ENCODE measurements around the gene FPR2.

The FPR2 gene

GRCh38 chr19:51784109-51784785, 23.3 kb downstream of the FPR2 start:
- Histone ChIP-seq H3K36me3 (ENCODE audit: control insufficient read depth, insufficient read depth, low read length) (no peaks in the 10 kb centered on the region), H3K4me1 (ENCODE audit: control insufficient read depth, insufficient read depth, low read length) (no peaks in the 10 kb centered on the region), H3K27ac (ENCODE audit: low read depth, low read length) (no peak overlapping the region), H3K9me3 (ENCODE audit: control insufficient read depth, insufficient read depth, low read depth, low read length) (peaks cover 3% of the 10 kb centered on the region; the same call in 1 of the 2 replicates), H3K27me3 (ENCODE audit: control insufficient read depth, insufficient read depth, low read length) (peaks cover 26% of the 10 kb centered on the region), H3K4me3 (ENCODE audit: low read depth, low read length) (no peak overlapping the region), H3K9ac (ENCODE audit: low read length) (no peak overlapping the region)

GRCh38 chr19:51784922-51785690, 24.1 kb downstream of the FPR2 start:
- Histone ChIP-seq H3K4me1 (ENCODE audit: control insufficient read depth, insufficient read depth, low read length) (no peaks in the 10 kb centered on the region), H3K9me3 (ENCODE audit: control insufficient read depth, insufficient read depth, low read depth, low read length) (peaks cover 5% of the 10 kb centered on the region; the same call in 1 of the 2 replicates), H3K36me3 (ENCODE audit: control insufficient read depth, insufficient read depth, low read length) (no peaks in the 10 kb centered on the region), H3K27me3 (ENCODE audit: control insufficient read depth, insufficient read depth, low read length) (peaks cover 17% of the 10 kb centered on the region), H3K9ac (ENCODE audit: low read length) (no peak overlapping the region), H3K27ac (ENCODE audit: low read depth, low read length) (no peak overlapping the region), H3K4me3 (ENCODE audit: low read depth, low read length) (no peak overlapping the region)

- Histone ChIP-seq H3K9me3 (ENCODE audit: control insufficient read depth, insufficient read depth, low read depth, low read length) (peaks cover 5% of the 10 kb centered on the region; the same call in 1 of the 2 replicates), H3K4me1 (ENCODE audit: control insufficient read depth, insufficient read depth, low read length) (no peaks in the 10 kb centered on the region), H3K4me3 (ENCODE audit: low read depth, low read length) (no peak overlapping the region), H3K36me3 (ENCODE audit: control insufficient read depth, insufficient read depth, low read length) (no peaks in the 10 kb centered on the region), H3K9ac (ENCODE audit: low read length) (no peak overlapping the region), H3K27ac (ENCODE audit: low read depth, low read length) (no peak overlapping the region), H3K27me3 (ENCODE audit: control insufficient read depth, insufficient read depth, low read length) (0 out of 2 replicates have a peak, but pooled peaks cover 3% of the 10 kb centered on the region)
Observed at GRCh38 chr19:51786646-51787494, 25.9 kb downstream of the FPR2 start.

- no peak overlapping the region for H3K9ac ChIP-seq (ENCODE audit: low read length)
- H3K36me3 ChIP-seq (ENCODE audit: control insufficient read depth, insufficient read depth, low read length): no peaks in the 10 kb centered on the region
- H3K27me3 ChIP-seq (ENCODE audit: control insufficient read depth, insufficient read depth, low read length): no peaks in the 10 kb centered on the region
- no peaks in the 10 kb centered on the region for H3K4me1 ChIP-seq (ENCODE audit: control insufficient read depth, insufficient read depth, low read length)
- no peak overlapping the region for H3K4me3 ChIP-seq (ENCODE audit: low read depth, low read length)
- peaks cover 7% of the 10 kb centered on the region; the same call in 1 of the 2 replicates for H3K9me3 ChIP-seq (ENCODE audit: control insufficient read depth, insufficient read depth, low read depth, low read length)
- no peak overlapping the region for H3K27ac ChIP-seq (ENCODE audit: low read depth, low read length)
Observed at GRCh38 chr19:51788029-51788428, 27.0 kb downstream of the FPR2 start.

- Histone ChIP-seq H3K36me3 (ENCODE audit: control insufficient read depth, insufficient read depth, low read length) (no peaks in the 10 kb centered on the region), H3K9me3 (ENCODE audit: control insufficient read depth, insufficient read depth, low read depth, low read length) (peaks cover 9% of the 10 kb centered on the region; the same call in 1 of the 2 replicates), H3K27me3 (ENCODE audit: control insufficient read depth, insufficient read depth, low read length) (no peaks in the 10 kb centered on the region), H3K27ac (ENCODE audit: low read depth, low read length) (no peak overlapping the region), H3K9ac (ENCODE audit: low read length) (no peak overlapping the region), H3K4me3 (ENCODE audit: low read depth, low read length) (no peak overlapping the region), H3K4me1 (ENCODE audit: control insufficient read depth, insufficient read depth, low read length) (no peaks in the 10 kb centered on the region)
Observed at GRCh38 chr19:51789061-51789795, 28.2 kb downstream of the FPR2 start.

- H3K4me3 ChIP-seq (ENCODE audit: low read depth, low read length): no peak overlapping the region
- H3K36me3 ChIP-seq (ENCODE audit: control insufficient read depth, insufficient read depth, low read length): no peaks in the 10 kb centered on the region
- no peak overlapping the region for H3K9ac ChIP-seq (ENCODE audit: low read length)
- no peaks in the 10 kb centered on the region for H3K4me1 ChIP-seq (ENCODE audit: control insufficient read depth, insufficient read depth, low read length)
- H3K27ac ChIP-seq (ENCODE audit: low read depth, low read length): no peak overlapping the region
- no peaks in the 10 kb centered on the region for H3K27me3 ChIP-seq (ENCODE audit: control insufficient read depth, insufficient read depth, low read length)
- peaks cover 18% of the 10 kb centered on the region for H3K9me3 ChIP-seq (ENCODE audit: control insufficient read depth, insufficient read depth, low read depth, low read length)
Observed at GRCh38 chr19:51792932-51793331, 32.0 kb downstream of the FPR2 start.

- Histone ChIP-seq H3K9ac (ENCODE audit: low read length) (no peak overlapping the region), H3K4me1 (ENCODE audit: control insufficient read depth, insufficient read depth, low read length) (no peaks in the 10 kb centered on the region), H3K27me3 (ENCODE audit: control insufficient read depth, insufficient read depth, low read length) (no peaks in the 10 kb centered on the region), H3K4me3 (ENCODE audit: low read depth, low read length) (no peak overlapping the region), H3K36me3 (ENCODE audit: control insufficient read depth, insufficient read depth, low read length) (no peaks in the 10 kb centered on the region), H3K27ac (ENCODE audit: low read depth, low read length) (no peak overlapping the region), H3K9me3 (ENCODE audit: control insufficient read depth, insufficient read depth, low read depth, low read length) (peaks cover 21% of the 10 kb centered on the region)
Observed at GRCh38 chr19:51793994-51794393, 33.0 kb downstream of the FPR2 start.

- no peak within 1 kb of the TSS for H3K4me3 ChIP-seq (ENCODE audit: low read depth, low read length)
- no peak within 1 kb of the TSS for H3K27ac ChIP-seq (ENCODE audit: low read depth, low read length)
- no peaks in the 10 kb centered on the region for H3K36me3 ChIP-seq (ENCODE audit: control insufficient read depth, insufficient read depth, low read length)
- no peaks in the 10 kb centered on the region for H3K4me1 ChIP-seq (ENCODE audit: control insufficient read depth, insufficient read depth, low read length)
- no peak within 1 kb of the TSS for H3K9ac ChIP-seq (ENCODE audit: low read length)
- peaks cover 25% of the 10 kb centered on the region for H3K9me3 ChIP-seq (ENCODE audit: control insufficient read depth, insufficient read depth, low read depth, low read length)
- H3K27me3 ChIP-seq (ENCODE audit: control insufficient read depth, insufficient read depth, low read length): no peaks in the 10 kb centered on the region
Observed at GRCh38 chr19:51794885-51795490, 34.0 kb downstream of the FPR2 start, which contains the start of gene FPR3. Gene FPR3 (plus strand): TSS chr19:51795157. CDS start chr19:51823749, 28,592 bp downstream.

- Histone ChIP-seq H3K4me3 (ENCODE audit: low read depth, low read length) (no peak overlapping the region), H3K9me3 (ENCODE audit: control insufficient read depth, insufficient read depth, low read depth, low read length) (peaks cover 31% of the 10 kb centered on the region), H3K27ac (ENCODE audit: low read depth, low read length) (no peak overlapping the region), H3K27me3 (ENCODE audit: control insufficient read depth, insufficient read depth, low read length) (no peaks in the 10 kb centered on the region), H3K9ac (ENCODE audit: low read length) (no peak overlapping the region), H3K36me3 (ENCODE audit: control insufficient read depth, insufficient read depth, low read length) (no peaks in the 10 kb centered on the region), H3K4me1 (ENCODE audit: control insufficient read depth, insufficient read depth, low read length) (no peaks in the 10 kb centered on the region)
Observed at GRCh38 chr19:51796195-51796679, 35.3 kb downstream of the FPR2 start.

- Histone ChIP-seq H3K9ac (ENCODE audit: low read length) (no peak overlapping the region), H3K9me3 (ENCODE audit: control insufficient read depth, insufficient read depth, low read depth, low read length) (peaks cover 34% of the 10 kb centered on the region), H3K36me3 (ENCODE audit: control insufficient read depth, insufficient read depth, low read length) (no peaks in the 10 kb centered on the region), H3K4me3 (ENCODE audit: low read depth, low read length) (no peak overlapping the region), H3K4me1 (ENCODE audit: control insufficient read depth, insufficient read depth, low read length) (no peaks in the 10 kb centered on the region), H3K27me3 (ENCODE audit: control insufficient read depth, insufficient read depth, low read length) (no peaks in the 10 kb centered on the region), H3K27ac (ENCODE audit: low read depth, low read length) (no peak overlapping the region)
Observed at GRCh38 chr19:51797480-51797879, 36.5 kb downstream of the FPR2 start.

All from HUES6 (cell line).